Activated CD8-positive, alpha-beta T cell treated with anti-CD3 and anti-CD28 coated beads for 36 hours (primary cell): ENCODE measurements around the gene INO80. TPM values are rescaled to one million over a fixed set of nuclear protein-coding genes. Genes with fewer than 3 reads are reported as not detected.

Source experiments
- ATAC-seq: fragments of 200-7000 bp; cut with Tn5 transposase; one replicate; pipeline ENCODE4 v1.10.0; 2021; ENCODE audit warnings: mild to moderate bottlenecking, moderate library complexity
- CTCF ChIA-PET: fragments of 350-600 bp; sonication (Branson Sonifier 250); formaldehyde crosslinking; loops from one replicate; lab custom pipeline; 2021; ENCODE audit warnings: antibody characterized with exemption; lab: Charles Lee
- POLR2A ChIA-PET: fragments of 350-600 bp; sonication (Branson Sonifier 250); formaldehyde crosslinking; loops from one replicate; lab custom pipeline; 2021; ENCODE audit warnings: antibody characterized with exemption; lab: Charles Lee
- DNase-seq: peaks from one replicate; pipeline ENCODE4 v3.0.0-alpha.2; 2020
- H3K27ac Mint-ChIP-seq: one replicate; pipeline ENCODE4 v1.8.0; 2021; ENCODE audit warnings: mild to moderate bottlenecking, mixed read lengths
- H3K27me3 Mint-ChIP-seq: one replicate; pipeline ENCODE4 v1.8.0; 2021; ENCODE audit warnings: mixed read lengths
- H3K36me3 Mint-ChIP-seq: one replicate; pipeline ENCODE4 v1.8.0; 2021; ENCODE audit warnings: low read depth, mixed read lengths
- H3K4me1 Mint-ChIP-seq: one replicate; pipeline ENCODE4 v1.8.0; 2021; ENCODE audit warnings: low read depth, mixed read lengths
- H3K4me3 Mint-ChIP-seq: one replicate; pipeline ENCODE4 v1.8.0; 2021; ENCODE audit warnings: mild to moderate bottlenecking, moderate library complexity, mixed read lengths
- H3K9me3 Mint-ChIP-seq: one replicate; pipeline ENCODE4 v1.8.0; 2021; ENCODE audit warnings: mixed read lengths
- CTCF ChIP-seq: fragments of 200-600 bp; IDR thresholded peaks from one replicate; pipeline ENCODE4 v1.8.0; 2022; ENCODE audit warnings: antibody characterized with exemption, mild to moderate bottlenecking
- intact Hi-C: fragments of 100-400 bp; cut with micrococcal nuclease; formaldehyde crosslinking; loops from one replicate; pipeline ENCODE4 v1.10.0; 2022
- total RNA-seq, 2 experiments: library from RNA; stranded (reverse); gene quantifications; one replicate each; pipeline ENCODE4 v1.2.3, GENCODE V29; 2021

The INO80 gene
- total RNA-seq, 2 experiments from 2014 or later: 19.1 to 20.2 TPM

GRCh38 chr15:40974879-40975278, 141.2 kb downstream of the INO80 start:
- Mint-ChIP-seq H3K27me3 (no peaks in the 10 kb centered on the region), H3K4me3 (no peak overlapping the region), H3K27ac (no peak overlapping the region), H3K4me1 (no peaks in the 10 kb centered on the region), H3K36me3 (peaks cover 16% of the 10 kb centered on the region), H3K9me3 (no peaks in the 10 kb centered on the region)
- ATAC-seq: no peak
- CTCF ChIA-PET: interaction anchor here (1.2 to 1.7 kb wide), 3 partner anchors 12 to 72 kb away, joined by 3 to 4 read pairs (median 4); no protein-coding TSS in a partner anchor
- TF ChIP-seq CTCF: no peak
- POLR2A ChIA-PET: interaction anchor here (0.6 to 2.3 kb wide), 3 partner anchors 18 to 112 kb away, joined by 3 to 7 read pairs (median 3); partner anchors contain the start of gene CHAC1
- DNase-seq: no peak
- intact Hi-C loops: no loop called here

GRCh38 chr15:40969363-40969762, 146.7 kb downstream of the INO80 start:
- intact Hi-C loops: no loop called here
- Mint-ChIP-seq H3K9me3 (no peaks in the 10 kb centered on the region), H3K27me3 (no peaks in the 10 kb centered on the region), H3K4me1 (no peaks in the 10 kb centered on the region), H3K27ac (no peak overlapping the region), H3K36me3 (no peaks in the 10 kb centered on the region), H3K4me3 (no peak overlapping the region)
- ChIA-PET CTCF (no interaction called here), POLR2A (no interaction called here)
- DNase-seq: no peak
- no peak for ATAC-seq
- TF ChIP-seq CTCF: no peak

DNA sequence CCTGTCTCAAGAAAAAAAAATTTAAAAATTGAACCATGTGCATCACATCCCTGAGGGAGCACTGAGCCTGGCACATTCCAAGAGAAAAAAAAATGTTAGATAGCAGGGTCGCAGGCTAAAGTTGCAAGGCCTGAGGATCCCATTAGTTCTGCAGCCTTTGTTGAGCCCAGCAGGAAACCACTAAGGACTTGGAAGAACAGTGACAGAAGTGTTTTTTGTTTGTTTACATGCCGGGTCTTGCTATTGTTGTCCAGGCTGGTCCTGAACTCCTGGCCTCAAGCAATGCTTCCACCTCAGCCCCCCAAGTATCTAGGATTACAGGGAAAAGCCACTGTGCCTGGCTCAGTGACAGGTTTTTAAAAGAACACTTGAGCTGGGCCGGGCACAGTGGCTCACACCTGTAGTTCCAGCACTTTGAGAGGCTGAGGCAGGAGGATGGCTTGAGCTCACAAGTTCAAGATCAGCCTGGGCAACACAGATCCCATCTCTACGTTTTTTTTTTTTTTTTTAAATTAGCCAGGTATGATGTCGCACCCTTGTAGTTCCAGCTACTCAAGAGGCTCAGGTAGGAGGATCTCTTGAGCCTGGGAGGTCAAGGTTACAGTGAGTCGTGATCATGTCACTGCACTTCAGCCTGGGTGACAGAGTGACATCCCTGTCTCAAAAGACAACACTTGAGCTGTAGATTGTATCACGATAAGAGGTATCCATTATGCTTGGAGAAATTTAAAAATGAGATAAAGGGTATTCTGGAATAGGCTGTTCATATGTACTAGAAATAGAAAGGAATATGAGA, 147.6 kb downstream of the INO80 start:
- no peaks in the 10 kb centered on the region for H3K27me3 Mint-ChIP-seq
- TF ChIP-seq CTCF: no peak
- ChIA-PET POLR2A (no interaction called here), CTCF (interaction anchor here (1.1 kb wide), 1 partner anchor 27 kb away, joined by 4 read pairs; no protein-coding TSS in a partner anchor)
- H3K36me3 Mint-ChIP-seq: no peaks in the 10 kb centered on the region
- H3K27ac Mint-ChIP-seq: no peak overlapping the region
- ATAC-seq (no peak), DNase-seq (no peak)
- no peaks in the 10 kb centered on the region for H3K4me1 Mint-ChIP-seq
- no peaks in the 10 kb centered on the region for H3K9me3 Mint-ChIP-seq
- intact Hi-C loops: no loop called here
- no peak overlapping the region for H3K4me3 Mint-ChIP-seq

DNA sequence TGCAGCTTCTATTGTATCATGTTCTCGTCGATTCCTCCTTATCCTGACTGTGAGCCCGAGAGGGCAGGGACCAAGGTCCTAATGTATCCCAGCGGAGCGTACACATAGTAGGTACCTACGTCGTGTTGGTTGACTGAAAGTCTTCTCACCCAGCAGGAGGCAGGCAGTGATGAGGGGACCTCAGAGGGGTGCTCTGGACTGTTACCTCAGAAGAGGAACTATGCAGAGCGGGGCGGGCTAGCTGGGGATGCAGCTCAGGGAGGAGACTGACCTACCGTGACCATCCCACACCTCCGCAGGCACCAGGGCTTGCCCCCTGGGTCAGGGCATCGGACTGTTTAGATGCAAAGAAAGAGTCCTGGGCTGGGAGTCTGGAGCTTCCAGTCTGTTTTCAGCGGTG, 151.4 kb downstream of the INO80 start:
- no peak for ATAC-seq
- no peaks in the 10 kb centered on the region for H3K9me3 Mint-ChIP-seq
- no peaks in the 10 kb centered on the region for H3K36me3 Mint-ChIP-seq
- H3K4me1 Mint-ChIP-seq: no peaks in the 10 kb centered on the region
- intact Hi-C loops: no loop called here
- CTCF ChIA-PET: interaction anchor here (0.9 to 4.4 kb wide), 9 partner anchors 12 to 106 kb away, joined by 3 to 26 read pairs (median 3); no protein-coding TSS in a partner anchor
- H3K4me3 Mint-ChIP-seq: no peak overlapping the region
- TF ChIP-seq CTCF: no peak
- H3K27me3 Mint-ChIP-seq: no peaks in the 10 kb centered on the region
- POLR2A ChIA-PET: interaction anchor here (0.7 to 1.5 kb wide), 4 partner anchors 12 to 62 kb away, joined by 3 to 4 read pairs (median 3); no protein-coding TSS in a partner anchor
- DNase-seq: no peak
- no peak overlapping the region for H3K27ac Mint-ChIP-seq

DNA sequence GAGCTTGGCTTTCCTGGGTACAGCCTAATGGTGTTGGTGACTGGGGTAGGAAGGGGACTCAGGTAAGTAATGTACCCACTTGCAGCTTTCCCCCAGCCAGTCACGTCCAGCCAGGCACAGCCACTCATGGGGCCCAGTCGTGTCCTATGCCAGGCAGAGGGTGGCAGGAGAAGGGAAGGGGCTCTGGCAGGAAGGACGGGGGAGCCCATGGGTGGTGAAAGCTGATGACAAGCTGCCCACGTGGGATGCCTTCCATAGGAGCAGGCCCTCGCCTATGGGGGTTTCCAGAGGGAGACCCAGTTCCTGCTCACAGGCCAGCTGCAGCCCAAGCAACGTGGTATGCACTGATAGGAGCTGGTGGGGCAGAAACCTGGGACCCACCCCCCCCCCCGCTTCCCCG, 152.1 kb downstream of the INO80 start:
- Mint-ChIP-seq H3K4me3 (no peak overlapping the region), H3K4me1 (no peaks in the 10 kb centered on the region), H3K27me3 (no peaks in the 10 kb centered on the region), H3K36me3 (no peaks in the 10 kb centered on the region), H3K27ac (no peak overlapping the region), H3K9me3 (no peaks in the 10 kb centered on the region)
- TF ChIP-seq CTCF: no peak
- CTCF ChIA-PET: interaction anchor here (1.0 to 4.4 kb wide), 4 partner anchors 15 to 37 kb away, joined by 3 to 26 read pairs (median 5); no protein-coding TSS in a partner anchor
- DNase-seq (no peak), ATAC-seq (no peak)
- POLR2A ChIA-PET: interaction anchor here (0.7 to 1.5 kb wide), 4 partner anchors 11 to 61 kb away, joined by 3 to 4 read pairs (median 3); no protein-coding TSS in a partner anchor
- intact Hi-C loops: no loop called here
